Measurements from ENCODE around the gene PRKAB1. TPM values are rescaled to one million over a fixed set of nuclear protein-coding genes. Genes with fewer than 3 reads are reported as not detected.
A peak's percentile ranks its signal among the peaks of the same experiment; 100 is the strongest.
"Not testable (repeated sequence)": the region's sequence is repeated elsewhere in the genome, so short reads cannot be mapped to it uniquely, and the experiment has no call there.

PRKAB1 gene
- total RNA-seq, 1 donor from 2014 or later = 28.5 TPM

DNA sequence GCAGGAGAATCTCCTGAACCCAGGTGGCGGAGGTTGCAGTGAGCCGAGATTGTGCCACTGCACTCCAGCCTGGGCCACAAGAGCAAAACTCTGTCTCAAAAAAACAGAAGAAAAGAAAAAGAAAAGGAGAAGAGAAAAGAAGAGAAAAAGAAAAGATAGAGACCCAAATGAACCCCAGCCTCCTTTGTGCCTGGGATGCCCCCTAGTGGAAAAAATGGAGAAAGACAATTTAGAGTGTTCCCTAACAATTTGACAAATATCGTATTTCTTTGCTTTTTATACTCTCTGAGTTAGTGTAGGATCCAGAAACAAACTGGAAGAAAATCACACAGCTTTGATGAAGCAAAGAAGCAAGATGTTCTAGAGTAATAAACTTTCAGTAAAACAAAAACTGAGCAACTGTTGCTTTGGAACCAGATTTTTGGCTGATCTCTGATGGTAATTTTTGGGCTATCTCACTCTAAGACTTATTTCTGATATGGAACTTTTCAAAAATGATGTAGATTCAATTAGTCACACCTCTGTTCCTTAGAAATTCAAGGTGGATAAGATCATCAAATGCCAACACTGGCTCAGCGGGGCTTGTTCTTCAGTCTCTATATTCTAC is 18.6 kb upstream of the PRKAB1 start:
- no peak for DNase-seq (ENCODE audit: low spot score)
- no peak overlapping the region for H3K4me3 Mint-ChIP-seq (ENCODE audit: unreplicated experiment)
- H3K9me3 Mint-ChIP-seq (ENCODE audit: unreplicated experiment) = peaks cover 5% of the 10 kb centered on the region
- no peaks in the 10 kb centered on the region for H3K27me3 Mint-ChIP-seq (ENCODE audit: unreplicated experiment)
- peak; percentile 92 for TF ChIP-seq CTCF (IDR thresholded peaks at IDR 0.05; ENCODE audit: unreplicated experiment)
- peaks cover 4% of the 10 kb centered on the region for H3K36me3 Mint-ChIP-seq (ENCODE audit: low read depth, unreplicated experiment)
- no peaks in the 10 kb centered on the region for H3K4me1 Mint-ChIP-seq (ENCODE audit: unreplicated experiment)
- H3K27ac Mint-ChIP-seq (ENCODE audit: unreplicated experiment) = no peak overlapping the region

DNA sequence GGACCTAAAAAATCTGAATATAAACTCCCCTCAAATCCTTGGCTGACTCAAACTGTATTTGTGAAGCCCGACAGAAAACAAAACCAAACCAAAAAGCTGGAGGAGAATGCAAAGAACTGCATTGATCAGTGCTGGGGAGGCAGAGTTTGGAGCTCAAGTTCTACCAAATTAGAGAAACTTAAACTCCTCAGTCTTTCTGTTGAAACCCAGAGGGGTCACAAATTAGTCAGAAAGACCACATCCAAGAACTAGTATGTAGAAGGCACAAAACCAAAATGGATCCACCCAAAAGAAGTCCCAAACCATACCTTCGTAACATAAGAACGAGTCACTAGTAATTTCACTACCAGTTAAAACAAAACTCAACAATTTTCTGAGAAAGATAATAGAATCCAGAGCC is 15.3 kb upstream of the PRKAB1 start:
- no peak overlapping the region for H3K4me3 Mint-ChIP-seq (ENCODE audit: unreplicated experiment)
- no peak overlapping the region for H3K27ac Mint-ChIP-seq (ENCODE audit: unreplicated experiment)
- H3K36me3 Mint-ChIP-seq (ENCODE audit: low read depth, unreplicated experiment) = no peaks in the 10 kb centered on the region
- H3K4me1 Mint-ChIP-seq (ENCODE audit: unreplicated experiment) = no peaks in the 10 kb centered on the region
- DNase-seq (ENCODE audit: low spot score) = no peak
- H3K9me3 Mint-ChIP-seq (ENCODE audit: unreplicated experiment) = peaks cover 5% of the 10 kb centered on the region
- TF ChIP-seq CTCF (IDR thresholded peaks at IDR 0.05; ENCODE audit: unreplicated experiment) = no peak
- no peaks in the 10 kb centered on the region for H3K27me3 Mint-ChIP-seq (ENCODE audit: unreplicated experiment)

DNA sequence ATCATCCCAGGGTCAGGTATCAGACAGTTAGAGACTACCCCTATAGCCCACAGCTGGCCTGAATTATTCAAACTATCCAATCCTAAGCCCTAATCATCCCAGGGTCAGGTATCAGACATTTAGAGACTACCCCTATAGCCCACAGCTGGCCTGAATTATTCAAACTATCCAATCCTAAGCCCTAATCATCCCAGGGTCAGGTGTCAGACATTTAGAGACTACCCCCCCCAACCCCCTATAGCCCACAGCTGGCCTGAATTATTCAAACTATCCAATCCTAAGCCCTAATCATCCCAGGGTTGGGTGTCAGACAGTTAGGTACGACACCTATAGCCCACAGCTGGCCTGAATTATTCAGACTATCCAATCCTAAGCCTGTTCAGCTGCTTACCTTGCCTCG is 10.9 kb upstream of the PRKAB1 start:
- not testable (repeated sequence) for H3K9me3 Mint-ChIP-seq (ENCODE audit: unreplicated experiment); H3K4me3 Mint-ChIP-seq (ENCODE audit: unreplicated experiment); H3K27ac Mint-ChIP-seq (ENCODE audit: unreplicated experiment); H3K27me3 Mint-ChIP-seq (ENCODE audit: unreplicated experiment); H3K36me3 Mint-ChIP-seq (ENCODE audit: low read depth, unreplicated experiment); H3K4me1 Mint-ChIP-seq (ENCODE audit: unreplicated experiment); DNase-seq (ENCODE audit: low spot score)

DNA sequence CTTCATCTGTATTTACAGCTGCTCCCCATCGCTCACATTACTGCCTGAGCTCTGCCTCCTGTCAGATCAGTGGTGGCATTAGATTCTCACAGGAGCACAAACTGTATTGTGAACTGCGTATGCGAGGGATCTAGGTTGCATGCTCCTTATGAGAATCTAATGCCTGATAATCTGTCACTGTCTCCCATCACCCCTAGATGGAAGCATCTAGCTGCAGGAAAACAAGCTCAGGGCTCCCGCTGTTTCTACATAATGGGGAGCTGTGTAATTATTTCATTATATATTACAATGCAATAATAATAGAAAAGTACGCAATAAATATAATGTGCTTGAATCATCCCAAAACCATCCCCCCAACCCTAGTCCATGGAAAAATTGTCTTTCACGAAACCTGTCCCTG is 9.8 kb upstream of the PRKAB1 start:
- H3K27me3 Mint-ChIP-seq (ENCODE audit: unreplicated experiment); DNase-seq (ENCODE audit: low spot score): not testable (repeated sequence)

GRCh38 chr12:119659289-119659897 is 8.5 kb upstream of the PRKAB1 start:
- no peaks in the 10 kb centered on the region for H3K36me3 Mint-ChIP-seq (ENCODE audit: low read depth, unreplicated experiment)
- peak; percentile 89 for TF ChIP-seq CTCF (IDR thresholded peaks at IDR 0.05; ENCODE audit: unreplicated experiment)
- no peaks in the 10 kb centered on the region for H3K9me3 Mint-ChIP-seq (ENCODE audit: unreplicated experiment)
- H3K4me1 Mint-ChIP-seq (ENCODE audit: unreplicated experiment) = peaks cover 6% of the 10 kb centered on the region
- H3K4me3 Mint-ChIP-seq (ENCODE audit: unreplicated experiment) = no peak overlapping the region
- DNase-seq (ENCODE audit: low spot score) = peak; percentile 35
- no peak overlapping the region for H3K27ac Mint-ChIP-seq (ENCODE audit: unreplicated experiment)
- H3K27me3 Mint-ChIP-seq (ENCODE audit: unreplicated experiment) = no peaks in the 10 kb centered on the region

More for the DNA sequence above, 9.8 kb upstream of the PRKAB1 start:
- not testable (repeated sequence) for H3K4me3 Mint-ChIP-seq (ENCODE audit: unreplicated experiment); H3K27ac Mint-ChIP-seq (ENCODE audit: unreplicated experiment); H3K4me1 Mint-ChIP-seq (ENCODE audit: unreplicated experiment); H3K9me3 Mint-ChIP-seq (ENCODE audit: unreplicated experiment); H3K36me3 Mint-ChIP-seq (ENCODE audit: low read depth, unreplicated experiment)

GRCh38 chr12:119660076-119660475 is 7.9 kb upstream of the PRKAB1 start:
- peaks cover 6% of the 10 kb centered on the region for H3K4me1 Mint-ChIP-seq (ENCODE audit: unreplicated experiment)
- no peak overlapping the region for H3K27ac Mint-ChIP-seq (ENCODE audit: unreplicated experiment)
- H3K36me3 Mint-ChIP-seq (ENCODE audit: low read depth, unreplicated experiment) = no peaks in the 10 kb centered on the region
- H3K27me3 Mint-ChIP-seq (ENCODE audit: unreplicated experiment) = no peaks in the 10 kb centered on the region
- no peak for DNase-seq (ENCODE audit: low spot score)
- no peak overlapping the region for H3K4me3 Mint-ChIP-seq (ENCODE audit: unreplicated experiment)
- no peak for TF ChIP-seq CTCF (IDR thresholded peaks at IDR 0.05; ENCODE audit: unreplicated experiment)
- H3K9me3 Mint-ChIP-seq (ENCODE audit: unreplicated experiment) = no peaks in the 10 kb centered on the region

All from endothelial cell (in vitro differentiated cells).